ENCODE results near the gene IL17RC.

DNA sequence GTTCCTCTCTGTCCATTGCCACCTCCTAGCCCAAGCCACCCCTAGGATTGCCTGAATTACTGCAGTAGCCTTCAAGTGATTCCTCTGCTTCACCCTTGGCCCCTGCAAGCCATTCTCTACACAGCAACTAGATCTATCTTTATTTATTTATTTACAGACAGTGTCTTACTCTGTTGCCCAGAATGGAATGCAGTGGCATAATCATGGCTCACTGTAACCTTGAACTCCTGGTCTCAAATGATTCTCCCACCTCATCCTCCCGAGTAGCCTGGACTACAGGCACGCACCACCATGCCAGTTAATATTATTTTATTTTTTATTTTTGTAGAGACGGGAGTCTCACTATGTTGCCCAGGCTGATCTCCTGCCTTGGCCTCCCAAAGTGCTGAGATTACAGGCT is 28.4 kb upstream of the IL17RC start:
- TF ChIP-seq POLR2A (IDR thresholded peaks at IDR 0.05; ENCODE audit: low read depth, low read length), result no peak
- no peak for TF ChIP-seq TAF1 (IDR thresholded peaks at IDR 0.05; ENCODE audit: low read depth, low read length)
- TF ChIP-seq SPI1 (IDR thresholded peaks at IDR 0.05; ENCODE audit: low read depth, low read length), result no peak
- no peak for TF ChIP-seq POLR2AphosphoS5 (IDR thresholded peaks at IDR 0.05; ENCODE audit: low read depth, low read length)
- TF ChIP-seq PAX5 (IDR thresholded peaks at IDR 0.05; ENCODE audit: insufficient read depth, low read length, severe bottlenecking), result no peak
- no peak for TF ChIP-seq POU2F2 (IDR thresholded peaks at IDR 0.05; ENCODE audit: low read depth, low read length)

Measured in GM12891 (cell line).